ENCODE measurements around the gene GPR85. TPM values are rescaled to one million over a fixed set of nuclear protein-coding genes. Genes with fewer than 3 reads are reported as not detected.

GPR85 gene
- total RNA-seq, 3 donors from 2014 or later (not counting 1 experiment from before 2014, with no cell fraction given) = not detected

DNA sequence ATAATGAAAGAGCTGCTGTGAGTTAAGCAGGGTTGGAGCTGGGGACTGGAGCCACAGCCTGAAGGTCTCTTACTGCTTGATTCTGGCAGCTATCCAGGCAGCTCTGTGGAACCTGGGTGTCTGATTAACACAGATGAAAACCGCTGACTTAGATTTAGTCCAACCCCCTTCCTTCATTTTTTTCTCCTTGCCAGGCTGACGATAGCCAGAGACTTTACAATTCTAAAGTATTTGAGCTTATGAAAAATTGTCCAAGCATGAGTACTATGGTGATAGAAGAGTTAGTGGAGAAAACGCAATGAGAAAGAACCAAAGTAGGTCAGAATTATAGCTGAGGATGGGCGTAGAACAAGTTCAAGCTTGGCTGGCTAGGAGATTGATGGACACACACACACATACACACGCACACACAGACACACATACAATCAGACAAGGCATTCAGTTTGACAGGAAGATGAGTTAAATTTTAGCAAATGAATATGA is 13.5 kb upstream of the GPR85 start:
- no peaks in the 10 kb centered on the region for H3K4me1 Mint-ChIP-seq
- TF ChIP-seq, protein P1, sequence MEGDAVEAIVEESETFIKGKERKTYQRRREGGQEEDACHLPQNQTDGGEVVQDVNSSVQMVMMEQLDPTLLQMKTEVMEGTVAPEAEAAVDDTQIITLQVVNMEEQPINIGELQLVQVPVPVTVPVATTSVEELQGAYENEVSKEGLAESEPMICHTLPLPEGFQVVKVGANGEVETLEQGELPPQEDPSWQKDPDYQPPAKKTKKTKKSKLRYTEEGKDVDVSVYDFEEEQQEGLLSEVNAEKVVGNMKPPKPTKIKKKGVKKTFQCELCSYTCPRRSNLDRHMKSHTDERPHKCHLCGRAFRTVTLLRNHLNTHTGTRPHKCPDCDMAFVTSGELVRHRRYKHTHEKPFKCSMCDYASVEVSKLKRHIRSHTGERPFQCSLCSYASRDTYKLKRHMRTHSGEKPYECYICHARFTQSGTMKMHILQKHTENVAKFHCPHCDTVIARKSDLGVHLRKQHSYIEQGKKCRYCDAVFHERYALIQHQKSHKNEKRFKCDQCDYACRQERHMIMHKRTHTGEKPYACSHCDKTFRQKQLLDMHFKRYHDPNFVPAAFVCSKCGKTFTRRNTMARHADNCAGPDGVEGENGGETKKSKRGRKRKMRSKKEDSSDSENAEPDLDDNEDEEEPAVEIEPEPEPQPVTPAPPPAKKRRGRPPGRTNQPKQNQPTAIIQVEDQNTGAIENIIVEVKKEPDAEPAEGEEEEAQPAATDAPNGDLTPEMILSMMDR (IDR thresholded peaks at IDR 0.05) = no peak
- H3K4me1 ChIP-seq (ENCODE audit: control insufficient read depth, insufficient read depth, low read length) = no peaks in the 10 kb centered on the region
- DNase-seq (no peak), ATAC-seq (no peak)
- 58% methylated on average over 3 of the region's 5 CpGs for WGBS (ENCODE audit: insufficient coverage)
- intact Hi-C loops (cut with micrococcal nuclease) = no loop called here
- no peaks in the 10 kb centered on the region for H3K27me3 ChIP-seq (ENCODE audit: control insufficient read depth, insufficient read depth, low read length)
- H3K36me3 ChIP-seq (ENCODE audit: control insufficient read depth, insufficient read depth, low read length) = no peaks in the 10 kb centered on the region
- no peak overlapping the region for H3K27ac Mint-ChIP-seq
- H3K4me3 ChIP-seq (ENCODE audit: low read length) = no peak overlapping the region
- H3K36me3 Mint-ChIP-seq = no peaks in the 10 kb centered on the region
- H3K4me3 Mint-ChIP-seq = no peak overlapping the region
- H3K27me3 Mint-ChIP-seq (ENCODE audit: low read depth in 2 of 2) = peaks cover 14 to 16% of the 10 kb centered on the region in 2 donors
- H3K9me3 Mint-ChIP-seq = peaks cover 0 to 2% of the 10 kb centered on the region in 2 donors
- H3K9me3 ChIP-seq (ENCODE audit: control insufficient read depth, insufficient read depth, low read length) = no peaks in the 10 kb centered on the region
- H3K27ac ChIP-seq (ENCODE audit: low read length) = no peak overlapping the region

DNA sequence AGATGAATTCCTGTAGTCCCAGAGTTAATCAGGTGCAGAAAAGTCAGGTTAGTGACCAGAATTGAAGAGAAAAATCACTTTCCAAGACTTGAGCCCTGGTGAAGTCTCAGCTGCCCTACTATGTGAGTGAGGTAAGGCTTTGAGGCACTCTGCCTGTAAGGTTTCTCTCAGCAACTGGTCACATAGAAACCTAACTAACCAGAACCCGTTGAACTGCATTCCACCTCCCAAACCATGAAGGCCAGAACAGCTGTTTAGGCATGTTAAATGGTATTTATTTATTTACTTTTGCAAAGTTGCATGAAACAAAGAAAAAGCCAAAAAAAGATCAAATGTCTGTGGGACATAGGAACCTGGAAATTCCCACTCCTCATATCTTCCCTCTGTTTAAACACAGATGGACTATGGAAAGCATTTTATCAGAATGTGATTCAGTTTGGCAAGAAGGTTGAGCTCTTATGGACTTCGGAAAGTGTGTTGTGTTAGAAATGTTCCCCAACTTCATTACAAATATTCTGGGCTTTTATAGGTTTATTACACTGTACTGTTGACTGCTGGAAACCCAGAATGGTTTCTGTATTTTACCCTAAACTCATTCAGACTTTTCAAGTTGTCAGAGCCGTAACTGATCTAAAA is 12.8 kb upstream of the GPR85 start:
- intact Hi-C loops (cut with micrococcal nuclease) = no loop called here
- DNase-seq (no peak), ATAC-seq (no peak)
- no peak overlapping the region for H3K27ac Mint-ChIP-seq
- no peaks in the 10 kb centered on the region for H3K9me3 ChIP-seq (ENCODE audit: control insufficient read depth, insufficient read depth, low read length)
- H3K4me3 ChIP-seq (ENCODE audit: low read length) = no peak overlapping the region
- no peak overlapping the region for H3K27ac ChIP-seq (ENCODE audit: low read length)
- no peaks in the 10 kb centered on the region for H3K27me3 ChIP-seq (ENCODE audit: control insufficient read depth, insufficient read depth, low read length)
- H3K4me1 Mint-ChIP-seq = no peaks in the 10 kb centered on the region
- H3K4me3 Mint-ChIP-seq = no peak overlapping the region
- H3K4me1 ChIP-seq (ENCODE audit: control insufficient read depth, insufficient read depth, low read length) = no peaks in the 10 kb centered on the region
- H3K27me3 Mint-ChIP-seq (ENCODE audit: low read depth in 2 of 2) = peaks cover 14 to 17% of the 10 kb centered on the region in 2 donors
- no CpG with 5 or more reads among the region's 3 CpGs for WGBS (ENCODE audit: insufficient coverage)
- no peaks in the 10 kb centered on the region for H3K36me3 ChIP-seq (ENCODE audit: control insufficient read depth, insufficient read depth, low read length)
- peaks cover 0 to 2% of the 10 kb centered on the region in 2 donors for H3K9me3 Mint-ChIP-seq
- no peaks in the 10 kb centered on the region for H3K36me3 Mint-ChIP-seq
- TF ChIP-seq, protein P1 (IDR thresholded peaks at IDR 0.05) = no peak

DNA sequence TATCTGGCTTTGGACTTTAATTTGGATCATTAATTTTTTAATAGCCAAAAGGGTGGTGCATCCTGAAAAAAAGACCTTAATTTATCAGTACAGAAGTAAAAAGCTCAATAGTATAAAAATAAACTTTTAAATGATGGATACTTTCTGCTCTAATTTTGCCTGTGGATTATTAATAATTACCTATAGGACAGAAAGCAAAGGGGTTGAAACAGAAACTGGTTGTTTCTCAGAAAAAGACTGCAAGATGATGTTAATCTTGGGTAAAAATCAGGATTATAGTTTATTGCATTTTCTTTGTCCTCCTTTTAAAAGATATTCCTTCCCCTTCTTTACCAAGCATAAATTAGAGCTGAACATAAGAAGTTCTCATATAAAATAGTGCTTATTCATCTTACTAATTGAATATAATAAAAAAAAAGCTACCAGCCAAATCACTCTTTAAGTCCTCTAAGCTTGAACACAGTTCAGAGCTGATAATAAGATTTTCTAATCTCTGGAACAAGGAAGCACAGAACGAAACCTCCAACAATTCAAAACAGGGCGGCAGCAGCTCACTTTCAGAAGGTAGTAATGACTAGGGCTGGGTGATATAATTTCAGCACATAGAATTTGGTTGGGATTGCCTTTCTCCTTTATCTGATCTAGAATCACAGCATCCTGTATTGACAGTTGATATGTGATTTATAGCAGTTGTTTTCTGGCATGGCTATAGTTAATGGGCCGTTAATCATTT is 8.1 kb upstream of the GPR85 start:
- DNase-seq = no peak
- Histone ChIP-seq H3K4me3 (ENCODE audit: low read length) (no peak overlapping the region), H3K36me3 (ENCODE audit: control insufficient read depth, insufficient read depth, low read length) (no peaks in the 10 kb centered on the region), H3K27me3 (ENCODE audit: control insufficient read depth, insufficient read depth, low read length) (no peaks in the 10 kb centered on the region), H3K27ac (ENCODE audit: low read length) (no peak overlapping the region), H3K9me3 (ENCODE audit: control insufficient read depth, insufficient read depth, low read length) (no peaks in the 10 kb centered on the region), H3K4me1 (ENCODE audit: control insufficient read depth, insufficient read depth, low read length) (no peaks in the 10 kb centered on the region)
- H3K36me3 Mint-ChIP-seq = no peaks in the 10 kb centered on the region
- intact Hi-C loops (cut with micrococcal nuclease) = no loop called here
- H3K4me1 Mint-ChIP-seq = no peaks in the 10 kb centered on the region
- H3K4me3 Mint-ChIP-seq = no peak overlapping the region
- no peak overlapping the region for H3K27ac Mint-ChIP-seq
- WGBS (ENCODE audit: insufficient coverage) = 84% methylated on average over 3 of the region's 3 CpGs
- H3K9me3 Mint-ChIP-seq = peaks cover 2 to 5% of the 10 kb centered on the region in 2 donors
- ATAC-seq = no peak
- H3K27me3 Mint-ChIP-seq (ENCODE audit: low read depth in 2 of 2) = peaks cover 6 to 7% of the 10 kb centered on the region in 2 donors
- TF ChIP-seq, protein P1 (IDR thresholded peaks at IDR 0.05) = no peak
